ENCODE measurements around the gene CSRP3.

- TF ChIP-seq CTCF (IDR thresholded peaks at IDR 0.05), result no peak
- no peak for TF ChIP-seq POLR2A (IDR thresholded peaks at IDR 0.05; ENCODE audit: low read length)
- TF ChIP-seq RAD21 (conservative IDR thresholded peaks at IDR 0.05 in 1 of 2, IDR thresholded peaks at IDR 0.05 in 1 of 2), result no peak
- TF ChIP-seq USF2 (IDR thresholded peaks at IDR 0.05), result no peak
- no peak for TF ChIP-seq CHD2 (IDR thresholded peaks at IDR 0.05; ENCODE audit: low read length, partially characterized antibody)
- TF ChIP-seq RFX5 (IDR thresholded peaks at IDR 0.05), result no peak
- no peak for TF ChIP-seq HDAC2 (IDR thresholded peaks at IDR 0.05)
- TF ChIP-seq RARB (CRISPR knock-in tag; IDR thresholded peaks at IDR 0.05), result no peak
- no peak for TF ChIP-seq TP53 (CRISPR knock-in tag; IDR thresholded peaks at IDR 0.05)
- TF ChIP-seq MAX (IDR thresholded peaks at IDR 0.05), result no peak
- no peak for TF ChIP-seq REST (IDR thresholded peaks at IDR 0.05)
- no peak for TF ChIP-seq PBX3 (IDR thresholded peaks at IDR 0.05)
- no peak for TF ChIP-seq KDM5A (IDR thresholded peaks at IDR 0.05)
- TF ChIP-seq KDM1A (IDR thresholded peaks at IDR 0.05; ENCODE audit: low read depth), result no peak
Observed at GRCh38 chr11:19173964-19174638, 27.7 kb downstream of the CSRP3 start.
